Urinary bladder (tissue), 4 donors: ENCODE measurements around the gene NOL6. TPM values are rescaled to one million over a fixed set of nuclear protein-coding genes. Genes with fewer than 3 reads are reported as not detected.
A peak's percentile ranks its signal among the peaks of the same experiment; 100 is the strongest.
"Not testable (repeated sequence)": the region's sequence is repeated elsewhere in the genome, so short reads cannot be mapped to it uniquely, and the experiment has no call there.

Source experiments
- DNase-seq: peaks from one replicate; pipeline ENCODE4 v3.0.0-alpha.2; 2015; ENCODE audit errors: extremely low spot score
- H3K27ac ChIP-seq: one replicate; pipeline ENCODE4 v1.5.1; 2013; ENCODE audit warnings: low read depth, mild to moderate bottlenecking, moderate library complexity
- H3K36me3 ChIP-seq: one replicate; pipeline ENCODE4 v1.6.1; 2013; ENCODE audit warnings: mild to moderate bottlenecking, moderate library complexity; ENCODE audit not compliant: insufficient read depth
- H3K4me1 ChIP-seq: one replicate; pipeline ENCODE4 v1.6.1; 2013; ENCODE audit warnings: mild to moderate bottlenecking, moderate library complexity; ENCODE audit not compliant: insufficient read depth
- H3K4me3 ChIP-seq: one replicate; pipeline ENCODE4 v1.5.1; 2013; ENCODE audit warnings: low read depth, low read length
- WGBS: extraction: QIAGEN DNeasy Blood & Tissue Kit; methylation state at CpG from one replicate; pipeline ENCODE4 v1.1.7; 2013; 5-methylcytosine and 5-hydroxymethylcytosine counted together
- polyA plus RNA-seq: library from polyadenylated mRNA; stranded (reverse); fragments of 200-250 nt; gene quantifications from one replicate; pipeline ENCODE4 v1.2.3, GENCODE V29; 2013
- total RNA-seq: library from RNA; depleted of rRNA; stranded (reverse); fragments of >200 nt; gene quantifications from one replicate; pipeline ENCODE4 v1.2.3, GENCODE V29; 2014
- donor health status: healthy with polysubstance abuse.
- donor health status: healthy.

NOL6 gene
- total and polyA plus RNA-seq, 2 donors = 17.3 to 23.1 TPM

- DNase-seq, H3K36me3 ChIP-seq, H3K27ac ChIP-seq, H3K4me1 ChIP-seq, H3K4me3 ChIP-seq: not testable (repeated sequence)
These were observed 11.6 kb upstream of the NOL6 start for GRCh38 chr9:33485312-33485711.

- H3K4me1 ChIP-seq = no peaks in the 10 kb centered on the region
- no peak for DNase-seq
- WGBS = 93% methylated on average over 6 of the region's 6 CpGs
- no peaks in the 10 kb centered on the region for H3K36me3 ChIP-seq
- no peak overlapping the region for H3K4me3 ChIP-seq
- no peak overlapping the region for H3K27ac ChIP-seq
These were observed 7.3 kb upstream of the NOL6 start for GRCh38 chr9:33480976-33481375.

- Histone ChIP-seq H3K27ac (no peak overlapping the region), H3K4me3 (no peak overlapping the region), H3K36me3 (no peaks in the 10 kb centered on the region), H3K4me1 (no peaks in the 10 kb centered on the region)
- no peak for DNase-seq
- WGBS = 71% methylated on average over 2 of the region's 2 CpGs
These were observed 6.4 kb upstream of the NOL6 start for GRCh38 chr9:33480106-33480505.

- no peak for DNase-seq
- Histone ChIP-seq H3K36me3 (no peaks in the 10 kb centered on the region), H3K27ac (no peak overlapping the region), H3K4me1 (peaks cover 2% of the 10 kb centered on the region), H3K4me3 (no peak overlapping the region)
- WGBS = 89% methylated on average over 10 of the region's 10 CpGs
These were observed 2.8 kb upstream of the NOL6 start for GRCh38 chr9:33476503-33476902.

GRCh38 chr9:33475357-33475756, 1.6 kb upstream of the NOL6 start:
- H3K4me3 ChIP-seq = no peak overlapping the region
- H3K36me3 ChIP-seq = no peaks in the 10 kb centered on the region
- 88% methylated on average over 1 of the region's 1 CpG for WGBS
- no peak overlapping the region for H3K27ac ChIP-seq
- DNase-seq = no peak
- peaks cover 2% of the 10 kb centered on the region for H3K4me1 ChIP-seq

- no peak for DNase-seq
- H3K27ac ChIP-seq = no peak overlapping the region
- H3K4me1 ChIP-seq = peaks cover 2% of the 10 kb centered on the region
- H3K36me3 ChIP-seq = peaks cover 7% of the 10 kb centered on the region
- 10% methylated on average over 18 of the region's 18 CpGs for WGBS
- H3K4me3 ChIP-seq = peak overlapping the region; percentile 82
These were observed 676 bp downstream of the NOL6 start for GRCh38 chr9:33472881-33473615.

GRCh38 chr9:33472171-33472880, 1.4 kb downstream of the NOL6 start:
- peaks cover 8% of the 10 kb centered on the region for H3K36me3 ChIP-seq
- DNase-seq = no peak

GRCh38 chr9:33471361-33471760, 2.4 kb downstream of the NOL6 start:
- no peak overlapping the region for H3K27ac ChIP-seq
- H3K4me3 ChIP-seq = no peak overlapping the region
- DNase-seq = no peak
- H3K4me1 ChIP-seq = peaks cover 2% of the 10 kb centered on the region
- 91% methylated on average over 2 of the region's 2 CpGs for WGBS
- peaks cover 8% of the 10 kb centered on the region for H3K36me3 ChIP-seq

More at GRCh38 chr9:33472171-33472880, 1.4 kb downstream of the NOL6 start:
- 89% methylated on average over 16 of the region's 16 CpGs for WGBS
- H3K4me1 ChIP-seq = peaks cover 2% of the 10 kb centered on the region
- no peak overlapping the region for H3K4me3 ChIP-seq
- no peak overlapping the region for H3K27ac ChIP-seq

GRCh38 chr9:33469891-33470290, 3.8 kb downstream of the NOL6 start:
- H3K36me3 ChIP-seq = peaks cover 8% of the 10 kb centered on the region
- WGBS = 93% methylated on average over 6 of the region's 6 CpGs
- no peak overlapping the region for H3K4me3 ChIP-seq
- no peak overlapping the region for H3K27ac ChIP-seq
- H3K4me1 ChIP-seq = peaks cover 2% of the 10 kb centered on the region
- DNase-seq = no peak

- WGBS = 96% methylated on average over 21 of the region's 21 CpGs
- peaks cover 8% of the 10 kb centered on the region for H3K36me3 ChIP-seq
- DNase-seq = no peak
These were observed 4.7 kb downstream of the NOL6 start for GRCh38 chr9:33468797-33469621.

GRCh38 chr9:33468215-33468730, 5.5 kb downstream of the NOL6 start:
- WGBS = 84% methylated on average over 4 of the region's 4 CpGs
- Histone ChIP-seq H3K27ac (no peak overlapping the region), H3K36me3 (peaks cover 8% of the 10 kb centered on the region), H3K4me1 (peaks cover 2% of the 10 kb centered on the region), H3K4me3 (no peak overlapping the region)
- no peak for DNase-seq

More at GRCh38 chr9:33468797-33469621, 4.7 kb downstream of the NOL6 start:
- Histone ChIP-seq H3K4me3 (no peak overlapping the region), H3K27ac (no peak overlapping the region), H3K4me1 (peaks cover 2% of the 10 kb centered on the region)

- Histone ChIP-seq H3K4me1 (no peaks in the 10 kb centered on the region), H3K27ac (no peak overlapping the region), H3K4me3 (no peak overlapping the region), H3K36me3 (peaks cover 8% of the 10 kb centered on the region)
- no peak for DNase-seq
- 93% methylated on average over 7 of the region's 7 CpGs for WGBS
These were observed 6.2 kb downstream of the NOL6 start for GRCh38 chr9:33467526-33467925.
